Stimulated activated CD8-positive, alpha-beta memory T cell treated with anti-CD3 and anti-CD28 coated beads, Interleukin-4, amount 100 ng/mL, for 24 hours (primary cell): ENCODE data around the gene ST6GALNAC6.

Experiments used
- DNase-seq: peaks from one replicate; pipeline ENCODE4 v3.0.0-alpha.2; 2020; ENCODE audit warnings: low read depth

The ST6GALNAC6 gene

GRCh38 chr9:127934248-127934647, 34.8 kb upstream of the ST6GALNAC6 start:
- DNase-seq: no peak

- DNase-seq: no peak
Measured at GRCh38 chr9:127931092-127931881, 31.9 kb upstream of the ST6GALNAC6 start.

GRCh38 chr9:127930231-127931091, 31.1 kb upstream of the ST6GALNAC6 start, which contains the start of gene PIP5KL1:
Gene PIP5KL1 (minus strand): TSS chr9:127930777. CDS start chr9:127930752, 25 bp downstream.
- DNase-seq: peak; percentile 61

- DNase-seq: no peak
Measured at GRCh38 chr9:127929625-127929979, 30.2 kb upstream of the ST6GALNAC6 start.

GRCh38 chr9:127928676-127929624, 29.5 kb upstream of the ST6GALNAC6 start:
- no peak for DNase-seq

- DNase-seq: no peak
Measured at GRCh38 chr9:127927988-127928675, 28.7 kb upstream of the ST6GALNAC6 start.

- peak; percentile 52 for DNase-seq
Measured at GRCh38 chr9:127927201-127927987, 28.0 kb upstream of the ST6GALNAC6 start.

- no peak for DNase-seq
Measured at GRCh38 chr9:127926906-127927200, 27.4 kb upstream of the ST6GALNAC6 start.

GRCh38 chr9:127925959-127926905, 26.8 kb upstream of the ST6GALNAC6 start:
- DNase-seq: no peak

GRCh38 chr9:127924736-127925444, 25.5 kb upstream of the ST6GALNAC6 start:
- DNase-seq: no peak

GRCh38 chr9:127923771-127924170, 24.4 kb upstream of the ST6GALNAC6 start:
- DNase-seq: no peak

GRCh38 chr9:127923046-127923445, 23.6 kb upstream of the ST6GALNAC6 start:
- DNase-seq: no peak

- DNase-seq: peak; percentile 65
Measured at GRCh38 chr9:127921557-127922120, 22.2 kb upstream of the ST6GALNAC6 start.

- DNase-seq: no peak
Measured at GRCh38 chr9:127920794-127921193, 21.4 kb upstream of the ST6GALNAC6 start.

- no peak for DNase-seq
Measured at GRCh38 chr9:127919253-127919815, 19.9 kb upstream of the ST6GALNAC6 start.

- DNase-seq: no peak
Measured at GRCh38 chr9:127918183-127919107, 19.0 kb upstream of the ST6GALNAC6 start.

- no peak for DNase-seq
Measured at GRCh38 chr9:127917603-127918002, 18.2 kb upstream of the ST6GALNAC6 start.
